Neural cell (in vitro differentiated cells): ENCODE results near the gene FANCB. TPM values are rescaled to one million over a fixed set of nuclear protein-coding genes. Genes with fewer than 3 reads are reported as not detected.

Source experiments
- H2AFZ ChIP-seq: fragments of 200-600, 300-800 bp; sonication (generic), shearing (Covaris generic); 2 replicates; pipeline ENCODE4 v1.6.0; 2014; ENCODE audit warnings: low read depth, mild to moderate bottlenecking, antibody characterized with exemption, low read length, moderate library complexity
- H3F3A ChIP-seq: fragments of 200-600 bp; shearing (Covaris generic); 2 replicates; pipeline ENCODE4 v1.6.1; 2016; ENCODE audit warnings: mild to moderate bottlenecking, moderate library complexity, mixed read lengths, antibody characterized with exemption, low read length; ENCODE audit not compliant: insufficient read depth, poor library complexity, severe bottlenecking
- H3K27ac ChIP-seq: fragments of 200-600, 300-800 bp; sonication (generic), shearing (Covaris generic); 2 replicates; pipeline ENCODE4 v1.5.1; 2014; ENCODE audit warnings: mild to moderate bottlenecking, low read length, moderate library complexity
- H3K27me3 ChIP-seq: fragments of 300-800, 200-600 bp; sonication (generic), shearing (Covaris generic); 2 replicates; pipeline ENCODE4 v1.6.0; 2014; ENCODE audit warnings: mild to moderate bottlenecking, low read depth, low read length, moderate library complexity; ENCODE audit not compliant: insufficient read depth
- H3K36me3 ChIP-seq: fragments of 300-800, 200-600 bp; sonication (generic), shearing (Covaris generic); 2 replicates; pipeline ENCODE4 v1.5.1; 2014; ENCODE audit warnings: mild to moderate bottlenecking, antibody characterized with exemption, low read length, moderate library complexity; ENCODE audit not compliant: insufficient read depth
- H3K4me2 ChIP-seq: fragments of 300-800, 200-600 bp; sonication (generic), shearing (Covaris generic); 2 replicates; pipeline ENCODE4 v1.6.0; 2014; ENCODE audit warnings: mild to moderate bottlenecking, low read length
- H3K4me3 ChIP-seq: fragments of 300-800, 200-600 bp; sonication (generic), shearing (Covaris generic); 2 replicates; pipeline ENCODE4 v1.5.1; 2014; ENCODE audit warnings: mild to moderate bottlenecking, low read length, moderate library complexity
- H3K79me2 ChIP-seq: fragments of 200-600 bp; shearing (Covaris generic); replicated peaks from 2 replicates; pipeline ENCODE4 v1.6.0; 2014; ENCODE audit warnings: mild to moderate bottlenecking, low read length, moderate library complexity; ENCODE audit not compliant: insufficient read depth
- H3K9ac ChIP-seq: fragments of 300-800, 200-600 bp; sonication (generic), shearing (Covaris generic); 2 replicates; pipeline ENCODE4 v1.6.1; 2016; ENCODE audit warnings: mild to moderate bottlenecking, low read length, mixed read lengths
- H3K9me2 ChIP-seq: fragments of 200-600 bp; shearing (Covaris generic); 2 replicates; pipeline ENCODE4 v1.6.1; 2016; ENCODE audit warnings: mild to moderate bottlenecking, low read length, mixed read lengths; ENCODE audit not compliant: insufficient read depth
- H3K9me3 ChIP-seq: fragments of 200-600, 300-800 bp; sonication (generic), shearing (Covaris generic); 2 replicates; pipeline ENCODE4 v1.6.1; 2016; ENCODE audit warnings: mild to moderate bottlenecking, mixed run types, low read length, moderate library complexity, mixed read lengths
- H4K20me1 ChIP-seq: fragments of 200-600 bp; shearing (Covaris generic); 2 replicates; pipeline ENCODE4 v1.6.1; 2016; ENCODE audit warnings: mild to moderate bottlenecking, mixed run types; ENCODE audit not compliant: insufficient read depth
- CTCF ChIP-seq: fragments of 450-650 bp; IDR thresholded peaks from 2 replicates; pipeline ENCODE4 v1.5.1; 2014; ENCODE audit warnings: antibody characterized with exemption, mild to moderate bottlenecking, moderate library complexity; ENCODE audit not compliant: poor library complexity, severe bottlenecking
- EP300 ChIP-seq: fragments of 450-650 bp; conservative IDR thresholded peaks from 2 replicates; pipeline ENCODE4 v1.6.1; 2014; ENCODE audit warnings: antibody characterized with exemption, mild to moderate bottlenecking, moderate library complexity; ENCODE audit not compliant: poor library complexity, severe bottlenecking
- EZH2 ChIP-seq: fragments of 200-600, 300-800 bp; shearing (Covaris generic), sonication (generic); IDR thresholded peaks from 2 replicates; pipeline ENCODE4 v1.6.1; 2014; ENCODE audit warnings: antibody characterized with exemption, low read length, borderline replicate concordance, mild to moderate bottlenecking; ENCODE audit not compliant: insufficient read depth, poor library complexity, severe bottlenecking
- MXI1 ChIP-seq: fragments of 450-650 bp; conservative IDR thresholded peaks from 2 replicates; pipeline ENCODE4 v1.6.1; 2014; ENCODE audit warnings: antibody characterized with exemption, mild to moderate bottlenecking; ENCODE audit not compliant: poor library complexity, severe bottlenecking
- POLR2AphosphoS5 ChIP-seq: IDR thresholded peaks from 2 replicates; pipeline ENCODE4 v1.6.1; 2012
- RAD21 ChIP-seq: fragments of 450-650 bp; conservative IDR thresholded peaks from 2 replicates; pipeline ENCODE4 v1.6.1; 2014; ENCODE audit warnings: antibody characterized with exemption, mild to moderate bottlenecking, moderate library complexity
- REST ChIP-seq: IDR thresholded peaks from 2 replicates; pipeline ENCODE4 v1.6.1; 2012; ENCODE audit warnings: borderline replicate concordance
- SMC3 ChIP-seq: fragments of 450-650 bp; conservative IDR thresholded peaks from 2 replicates; pipeline ENCODE4 v1.6.1; 2014; ENCODE audit warnings: antibody characterized with exemption, mild to moderate bottlenecking, moderate library complexity; ENCODE audit not compliant: poor library complexity
- TAF1 ChIP-seq: IDR thresholded peaks from 2 replicates; pipeline ENCODE4 v1.6.1; 2012; ENCODE audit warnings: low read depth
- polyA plus RNA-seq: library from polyadenylated mRNA; depleted of rRNA; stranded (reverse); fragments of >200 nt; gene quantifications from 2 replicates; pipeline ENCODE4 v1.2.3, GENCODE V29; 2014

FANCB gene
- polyA plus RNA-seq, 1 donor from 2014 or later, result 0.17 TPM

- H3K79me2 ChIP-seq, result no peaks in the 10 kb centered on the region
- no peaks in the 10 kb centered on the region for H3K36me3 ChIP-seq
- H3K4me2 ChIP-seq, result no peak overlapping the region
- no peaks in the 10 kb centered on the region for H3F3A ChIP-seq
- TF ChIP-seq POLR2AphosphoS5 (no peak), SMC3 (no peak), REST (no peak), CTCF (no peak), RAD21 (no peak), EP300 (no peak)
- H3K4me3 ChIP-seq, result no peak overlapping the region
- no peaks in the 10 kb centered on the region for H3K27me3 ChIP-seq
- H4K20me1 ChIP-seq, result no peaks in the 10 kb centered on the region
- H2AFZ ChIP-seq, result no peak overlapping the region
- H3K27ac ChIP-seq, result no peak overlapping the region
- no peaks in the 10 kb centered on the region for H3K9me3 ChIP-seq
- no peak overlapping the region for H3K9ac ChIP-seq
- H3K9me2 ChIP-seq, result no peaks in the 10 kb centered on the region
Measured at GRCh38 chrX:14871767-14872166, 1.1 kb downstream of the FANCB start.

GRCh38 chrX:14865201-14865600 is 7.7 kb downstream of the FANCB start:
- H3K9me3 ChIP-seq, result no peaks in the 10 kb centered on the region
- H4K20me1 ChIP-seq, result no peaks in the 10 kb centered on the region
- H3K4me2 ChIP-seq, result no peak overlapping the region
- no peaks in the 10 kb centered on the region for H3K27me3 ChIP-seq
- no peaks in the 10 kb centered on the region for H3K36me3 ChIP-seq
- TF ChIP-seq REST (no peak), EP300 (no peak), MXI1 (no peak), CTCF (no peak), EZH2 (no peak), RAD21 (no peak), POLR2AphosphoS5 (no peak), TAF1 (no peak), SMC3 (no peak)
- no peaks in the 10 kb centered on the region for H3K79me2 ChIP-seq
- H2AFZ ChIP-seq, result no peak overlapping the region
- H3F3A ChIP-seq, result no peaks in the 10 kb centered on the region
- H3K9ac ChIP-seq, result no peak overlapping the region
- H3K27ac ChIP-seq, result no peak overlapping the region
- H3K9me2 ChIP-seq, result no peaks in the 10 kb centered on the region
- no peak overlapping the region for H3K4me3 ChIP-seq
